H9 (cell line): ENCODE data around the gene HTATIP2. TPM values are rescaled to one million over a fixed set of nuclear protein-coding genes. Genes with fewer than 3 reads are reported as not detected.

Source experiments
- DNase-seq: peaks from one replicate; pipeline ENCODE4 v3.0.0-alpha.2; 2017
- H2AFZ ChIP-seq: one replicate; pipeline ENCODE4 v1.6.1; 2013; ENCODE audit warnings: mild to moderate bottlenecking, low read length, control low read depth, moderate library complexity
- H2AK5ac ChIP-seq: 2 replicates; pipeline ENCODE4 v1.6.1; 2013; ENCODE audit warnings: low read length, control low read depth, mixed read lengths; ENCODE audit not compliant: insufficient read length
- H2BK120ac ChIP-seq: one replicate; pipeline ENCODE4 v1.6.1; 2013; ENCODE audit warnings: low read depth, mild to moderate bottlenecking, low read length, control low read depth, inconsistent platforms; ENCODE audit not compliant: poor library complexity, severe bottlenecking
- H2BK12ac ChIP-seq: 2 replicates; pipeline ENCODE4 v1.6.1; 2013; ENCODE audit warnings: low read length, control low read depth, mixed read lengths, low read depth; ENCODE audit not compliant: insufficient read length
- H2BK15ac ChIP-seq: 2 replicates; pipeline ENCODE4 v1.6.1; 2013; ENCODE audit warnings: low read depth, low read length, control low read depth
- H2BK20ac ChIP-seq: one replicate; pipeline ENCODE4 v1.6.1; 2013; ENCODE audit warnings: low read depth, mild to moderate bottlenecking, low read length, control low read depth, inconsistent platforms; ENCODE audit not compliant: poor library complexity, severe bottlenecking
- H2BK5ac ChIP-seq: 2 replicates; pipeline ENCODE4 v1.6.1; 2013; ENCODE audit warnings: low read length, control low read depth, mixed read lengths; ENCODE audit not compliant: insufficient read length
- H3K14ac ChIP-seq: 2 replicates; pipeline ENCODE4 v1.6.1; 2013; ENCODE audit warnings: low read length, control low read depth; ENCODE audit not compliant: insufficient read depth
- H3K18ac ChIP-seq: 2 replicates; pipeline ENCODE4 v1.6.1; 2013; ENCODE audit warnings: low read depth, mild to moderate bottlenecking, mixed read lengths, low read length, control low read depth; ENCODE audit not compliant: insufficient read length
- H3K23ac ChIP-seq: 2 replicates; pipeline ENCODE4 v1.6.1; 2013; ENCODE audit warnings: low read length, control low read depth, mixed read lengths, low read depth; ENCODE audit not compliant: insufficient read length
- H3K23me2 ChIP-seq: 2 replicates; pipeline ENCODE4 v1.6.1; 2013; ENCODE audit warnings: low read depth, mild to moderate bottlenecking, mixed read lengths, low read length, control low read depth; ENCODE audit not compliant: insufficient read length, poor library complexity, severe bottlenecking
- H3K27ac ChIP-seq: 2 replicates; pipeline ENCODE4 v1.5.1; 2013; ENCODE audit warnings: low read length, control low read depth, mixed read lengths, low read depth; ENCODE audit not compliant: insufficient read length
- H3K27me3 ChIP-seq: 2 replicates; pipeline ENCODE4 v1.6.1; 2013; ENCODE audit warnings: low read length, control low read depth, inconsistent platforms; ENCODE audit not compliant: insufficient read depth
- H3K4ac ChIP-seq: 2 replicates; pipeline ENCODE4 v1.6.1; 2013; ENCODE audit warnings: low read depth, mild to moderate bottlenecking, control low read depth, inconsistent platforms, low read length, moderate library complexity
- H3K4me1 ChIP-seq: 2 replicates; pipeline ENCODE4 v1.6.1; 2013; ENCODE audit warnings: low read length, control low read depth, inconsistent platforms; ENCODE audit not compliant: insufficient read depth
- H3K4me2 ChIP-seq: 2 replicates; pipeline ENCODE4 v1.6.1; 2013; ENCODE audit warnings: low read length, control low read depth, mixed read lengths; ENCODE audit not compliant: insufficient read length, insufficient read depth
- H3K56ac ChIP-seq: 2 replicates; pipeline ENCODE4 v1.6.1; 2013; ENCODE audit warnings: low read depth, mild to moderate bottlenecking, mixed read lengths, low read length, control low read depth; ENCODE audit not compliant: insufficient read length
- H3K79me1 ChIP-seq: 2 replicates; pipeline ENCODE4 v1.6.1; 2013; ENCODE audit warnings: low read depth, mild to moderate bottlenecking, moderate library complexity, low read length, control low read depth, inconsistent platforms; ENCODE audit not compliant: insufficient read depth, poor library complexity, severe bottlenecking
- H3K79me2 ChIP-seq: 2 replicates; pipeline ENCODE4 v1.6.1; 2013; ENCODE audit warnings: low read length, control low read depth, inconsistent platforms; ENCODE audit not compliant: insufficient read depth
- H3K9ac ChIP-seq: 2 replicates; pipeline ENCODE4 v1.6.1; 2013; ENCODE audit warnings: low read length, control low read depth, mixed read lengths; ENCODE audit not compliant: insufficient read length; ENCODE audit errors: extremely low read depth
- H3K9me3 ChIP-seq: one replicate; pipeline ENCODE4 v1.6.1; 2013; ENCODE audit warnings: low read depth, low read length, inconsistent platforms; ENCODE audit not compliant: control insufficient read depth
- H3T11ph ChIP-seq: one replicate; pipeline ENCODE4 v1.6.1; 2013; ENCODE audit warnings: mild to moderate bottlenecking, low read length, control low read depth, inconsistent platforms
- H4K20me1 ChIP-seq: one replicate; pipeline ENCODE4 v1.6.1; 2013; ENCODE audit not compliant: control insufficient read depth, insufficient read length, insufficient read depth
- H4K5ac ChIP-seq: 2 replicates; pipeline ENCODE4 v1.6.1; 2013; ENCODE audit warnings: low read depth, mild to moderate bottlenecking, mixed read lengths, low read length, control low read depth; ENCODE audit not compliant: insufficient read length
- H4K8ac ChIP-seq: replicated peaks from 2 replicates; pipeline ENCODE4 v1.6.1; 2013; ENCODE audit warnings: low read length, control low read depth, mixed read lengths, low read depth; ENCODE audit not compliant: insufficient read length
- H4K91ac ChIP-seq: 2 replicates; pipeline ENCODE4 v1.6.1; 2013; ENCODE audit warnings: low read depth, mild to moderate bottlenecking, moderate library complexity, mixed read lengths, low read length, control low read depth; ENCODE audit not compliant: insufficient read length
- H3K27ac Mint-ChIP-seq, 3 experiments: 2 replicates in 2 of 3; 3 replicates in 1 of 3; pipeline ENCODE4 v1.8.0; 2020 to 2021; ENCODE audit warnings: mixed read lengths in 3 of 3, mild to moderate bottlenecking in 1 of 3, moderate library complexity in 1 of 3
- H3K27me3 Mint-ChIP-seq: 2 replicates; pipeline ENCODE4 v1.8.0; 2021; ENCODE audit warnings: low read depth, mild to moderate bottlenecking, moderate library complexity, mixed read lengths
- H3K36me3 Mint-ChIP-seq, 3 experiments: 2 replicates in 2 of 3; 3 replicates in 1 of 3; pipeline ENCODE4 v1.8.0; 2020 to 2021; ENCODE audit warnings: low read depth in 3 of 3, mixed read lengths in 3 of 3; ENCODE audit not compliant: insufficient read depth in 1 of 3
- H3K4me1 Mint-ChIP-seq, 2 experiments: 2 replicates each; pipeline ENCODE4 v1.8.0; 2020; ENCODE audit warnings: mixed read lengths in 2 of 2
- H3K4me3 Mint-ChIP-seq, 2 experiments: 2 replicates in 1 of 2; 3 replicates in 1 of 2; pipeline ENCODE4 v1.8.0; 2020 to 2021; ENCODE audit warnings: mild to moderate bottlenecking in 2 of 2, mixed read lengths in 2 of 2, moderate library complexity in 1 of 2
- H3K9me3 Mint-ChIP-seq, 2 experiments: 2 replicates in 1 of 2; 3 replicates in 1 of 2; pipeline ENCODE4 v1.8.0; 2020; ENCODE audit warnings: mild to moderate bottlenecking in 2 of 2, mixed read lengths in 2 of 2, moderate library complexity in 1 of 2
- CTCF ChIP-seq: fragments of 200-600 bp; sonication (generic); conservative IDR thresholded peaks from 3 replicates; pipeline ENCODE4 v1.8.0; 2021; ENCODE audit warnings: antibody characterized with exemption, mild to moderate bottlenecking
- WGBS: extraction: QIAGEN DNeasy Blood & Tissue Kit; methylation state at CpG from one replicate; pipeline ENCODE4 v1.1.7; 2013; ENCODE audit warnings: missing lambda C conversion rate, low lambda C conversion rate, mixed read lengths; ENCODE audit not compliant: insufficient read length; ENCODE audit errors: extremely low coverage; 5-methylcytosine and 5-hydroxymethylcytosine counted together
- total RNA-seq: library from RNA; stranded (reverse); gene quantifications from 2 replicates; pipeline ENCODE4 v1.2.1, GENCODE V29; 2021

Gene HTATIP2
- total RNA-seq, 1 experiment from 2014 or later, result 32.8 TPM

GRCh38 chr11:20372081-20372626 is 8.6 kb downstream of the HTATIP2 start:
- Mint-ChIP-seq H3K9me3 (no peaks in the 10 kb centered on the region), H3K36me3 (peaks cover 0 to 3% (median 0%) of the 10 kb centered on the region in 3 experiments; a peak in 2 of 7 replicates), H3K4me1 (peaks cover 19 to 22% of the 10 kb centered on the region in 2 experiments), H3K27me3 (no peaks in the 10 kb centered on the region), H3K4me3 (no peak overlapping the region), H3K27ac (no peak overlapping the region; a peak in 1 of 7 replicates)
- no peak overlapping the region for H4K8ac ChIP-seq
- no peak overlapping the region for H2AK5ac ChIP-seq
- no peak overlapping the region for H3K23ac ChIP-seq
- H3K79me1 ChIP-seq, result no peaks in the 10 kb centered on the region
- TF ChIP-seq CTCF, result no peak
- no peak overlapping the region for H2BK5ac ChIP-seq
- H4K91ac ChIP-seq, result no peak overlapping the region
- H2BK20ac ChIP-seq, result no peak overlapping the region
- H3K56ac ChIP-seq, result no peak overlapping the region
- H3K18ac ChIP-seq, result no peak overlapping the region
- H3K79me2 ChIP-seq, result no peaks in the 10 kb centered on the region
- no peak overlapping the region for H2AFZ ChIP-seq
- no peak overlapping the region for H4K5ac ChIP-seq
- no peak overlapping the region for H2BK120ac ChIP-seq
- no peaks in the 10 kb centered on the region for H4K20me1 ChIP-seq
- no peak for DNase-seq
- H3K27ac ChIP-seq, result no peak overlapping the region
- no peaks in the 10 kb centered on the region for H3K9me3 ChIP-seq
- H3T11ph ChIP-seq, result no peak overlapping the region
- no peak overlapping the region for H3K4ac ChIP-seq
- H3K27me3 ChIP-seq, result no peaks in the 10 kb centered on the region
- peaks cover 9% of the 10 kb centered on the region; the same call in 1 of the 2 replicates for H3K4me1 ChIP-seq
- H3K23me2 ChIP-seq, result no peaks in the 10 kb centered on the region
- no peak overlapping the region for H3K9ac ChIP-seq
- H2BK15ac ChIP-seq, result no peak overlapping the region
- H2BK12ac ChIP-seq, result no peak overlapping the region
- no peak overlapping the region for H3K14ac ChIP-seq
- no CpG with 5 or more reads among the region's 5 CpGs for WGBS
- H3K4me2 ChIP-seq, result no peak overlapping the region
